ENCODE data around the gene OR51E1. TPM values are rescaled to one million over a fixed set of nuclear protein-coding genes. Genes with fewer than 3 reads are reported as not detected.

OR51E1 gene
- total and polyA plus RNA-seq, 10 of the 15 experiments (the other 5 are each of a cell fraction or from before 2014, with no cell fraction given): not detected

- TF ChIP-seq CEBPZ (IDR thresholded peaks at IDR 0.05; ENCODE audit: low read depth, low read length): no peak
- TF ChIP-seq ZBTB4 (CRISPR knock-in tag; IDR thresholded peaks at IDR 0.05): no peak
- TF ChIP-seq MTA2 (IDR thresholded peaks at IDR 0.05; ENCODE audit: low read depth): no peak
- TF ChIP-seq MYB (IDR thresholded peaks at IDR 0.05; ENCODE audit: borderline replicate concordance, low read depth, low read length): no peak
- no peak for TF ChIP-seq ZNF24 (IDR thresholded peaks at IDR 0.05)
Observed at GRCh38 chr11:4697585-4697984, 53.8 kb downstream of the OR51E1 start, which contains the start of gene OR51E2 (continued).
